Heart right ventricle (tissue), 16 donors: ENCODE results near the gene RIN3. TPM values are rescaled to one million over a fixed set of nuclear protein-coding genes. Genes with fewer than 3 reads are reported as not detected.

Experiments
- ATAC-seq, 8 donors: fragments of 200-7000 bp; cut with Tn5 transposase; one replicate each; pipeline ENCODE4 v1.9.1; 2020; ENCODE audit warnings: mild to moderate bottlenecking in 8 of 8, moderate library complexity in 8 of 8, moderate number of reproducible peaks in 1 of 8
- DNase-seq, 2 donors: peaks; one replicate each; pipeline ENCODE4 v3.0.0-alpha.2; 2020
- H3K27ac ChIP-seq, 10 donors: fragments of 200-600 bp; sonication (generic) in 2 of 10; one replicate each; pipeline versions ENCODE4 v1.5.0 to v1.8.0; 2020 to 2022; ENCODE audit warnings: mild to moderate bottlenecking in 3 of 10
- H3K27me3 ChIP-seq, 7 donors: fragments of 200-600 bp; one replicate each; pipeline ENCODE4 v1.8.0; 2021 to 2022; ENCODE audit warnings: mild to moderate bottlenecking in 2 of 7
- H3K36me3 ChIP-seq, 9 donors: fragments of 200-600 bp; sonication (generic) in 1 of 9; one replicate each; pipeline versions ENCODE4 v1.5.0 to v1.8.0; 2020 to 2022; ENCODE audit warnings: mild to moderate bottlenecking in 2 of 9
- H3K4me1 ChIP-seq, 9 donors: fragments of 200-600 bp; sonication (generic) in 1 of 9; one replicate each; pipeline versions ENCODE4 v1.5.0 to v1.8.0; 2020 to 2022; ENCODE audit warnings: mild to moderate bottlenecking in 4 of 9
- H3K4me3 ChIP-seq, 10 donors: fragments of 200-600 bp; sonication (generic) in 2 of 10; one replicate each; pipeline versions ENCODE4 v1.5.0 to v1.8.0; 2020 to 2022; ENCODE audit warnings: mild to moderate bottlenecking in 7 of 10, moderate library complexity in 2 of 10
- H3K9me3 ChIP-seq, 11 donors: fragments of 200-600 bp in 10 of 11; sonication (generic) in 2 of 11; one replicate each; pipeline versions ENCODE4 v1.5.0 to v1.8.0; 2013 to 2022; ENCODE audit warnings: mild to moderate bottlenecking in 2 of 11, control low read depth in 1 of 11, moderate library complexity in 1 of 11
- CTCF ChIP-seq, 9 donors: fragments of 200-600 bp; sonication (generic) in 2 of 9; IDR thresholded peaks; one replicate each; pipeline versions ENCODE4 v1.5.0 to v1.8.0; 2021 to 2022; ENCODE audit warnings: antibody characterized with exemption in 9 of 9, mild to moderate bottlenecking in 5 of 9, moderate library complexity in 1 of 9
- WGBS, 2 donors: extraction: QIAGEN DNeasy Blood & Tissue Kit; methylation state at CpG; one replicate each; pipeline ENCODE4 v1.1.7; 2013; ENCODE audit warnings: inconsistent platforms in 1 of 2; 5-methylcytosine and 5-hydroxymethylcytosine counted together
- intact Hi-C, 10 donors: fragments of 100-400 bp; cut with DNase I; formaldehyde crosslinking; loops; one replicate each; pipeline versions ENCODE4 v1.11.1 to v1.14.2; 2022
- polyA plus RNA-seq, 2 donors: library from polyadenylated mRNA; stranded (reverse); fragments of 200-250 nt; gene quantifications; one replicate each; pipeline ENCODE4 v1.2.3, GENCODE V29; 2013
- total RNA-seq, 10 donors: library from RNA; stranded (reverse); fragmentation: NEBNext Ultra II Directional in 3 of 10; extraction: Animal tissue kit (Norgen Biotek cat#: 25700) in 3 of 10; gene quantifications; one replicate each; pipeline versions ENCODE4 v1.2.1 to v1.2.4, GENCODE V29; 2021 to 2023
- donor health status: Arrhythmogenic right ventricular cardiomyopathy.
- donor health status: ischemic (EF 13 %, LVEDD 7.1; RV severe dilation, severe dysfunction).
- donor health status: healthy with polysubstance abuse.
- donor health status: DM: no; HTN: yes; CAD: no.
- donor health status: DM: no; HTN: no; CAD: no.
- donor health status: ischemic (EF 25% LVEDD 6.9; RV normal size, moderate dysfunction).
- donor health status: ischemic (EF 25% LVEDD 5.7; RV mildly dilated, moderate dysfunction).
- donor health status: healthy.
- donor health status: DM: yes; HTN: yes; CAD: no.
- donor health status: Ischemic cardiomyopathy.
- donor health status: ischemic (EF 35%, LVEDD 5.7; RV mildly dilated, moderate dysfunction).
- donor health status: nonischemic (EF 11% LVEDD 7.7; RV severe dilation, severe dysfunction).
- donor health status: DM: yes; HTN: yes; CAD: no.
- donor health status: PGD.
- donor health status: ischemic (EF 29% LVEDD 5.4; RV normal size, mild dysfunction).
- donor health status: nonischemic (EF 23%, LVEDD 6.1; RV moderate dilation, normal function).

RIN3 gene
- total and polyA plus RNA-seq, 12 donors: 7.2 to 24.0 (median 12.2) TPM

DNA sequence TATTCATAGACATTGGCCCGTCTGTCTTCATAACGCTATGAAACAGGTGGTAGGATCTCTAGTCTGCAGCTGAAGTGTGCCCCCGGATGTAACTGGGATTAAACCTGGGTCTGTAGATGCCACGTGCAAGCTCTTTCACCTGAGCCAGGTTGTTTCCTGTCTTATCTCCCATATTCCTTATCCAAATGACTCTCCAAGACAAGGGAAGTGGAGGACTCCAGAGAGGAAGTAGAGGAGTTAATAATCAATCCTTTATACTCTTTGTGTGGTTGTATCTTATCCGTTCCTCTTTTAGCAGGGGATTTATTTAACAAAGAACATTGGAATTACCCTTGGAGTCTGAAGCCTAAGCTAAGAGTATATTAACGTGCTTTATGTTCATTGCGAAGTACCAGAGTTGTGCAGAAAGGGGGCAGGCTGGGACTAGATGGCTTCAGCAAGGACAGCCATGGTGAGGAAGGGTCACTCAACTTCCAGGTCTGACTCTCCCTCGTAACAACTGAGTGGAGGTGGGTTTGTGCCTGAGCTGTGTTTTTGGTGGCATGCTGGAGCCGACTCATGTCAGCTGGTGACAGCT is 82.8 kb downstream of the RIN3 start:
- ATAC-seq (no peak), DNase-seq (no peak)
- WGBS, 2 donors: 78 to 79% methylated on average over 9 of the region's 9 CpGs
- TF ChIP-seq CTCF (IDR thresholded peaks at IDR 0.05): no peak
- Histone ChIP-seq H3K27ac (no peak overlapping the region), H3K4me3 (no peak overlapping the region), H3K4me1 (peaks cover 0 to 15% (median 4%) of the 10 kb centered on the region in 9 donors), H3K27me3 (no peaks in the 10 kb centered on the region), H3K36me3 (peaks cover 0 to 10% (median 0%) of the 10 kb centered on the region in 9 donors), H3K9me3 (peaks cover 0 to 18% (median 0%) of the 10 kb centered on the region in 11 donors)
- intact Hi-C loops: loop anchor here in 1 of 10 donors (10.0 kb wide), 1 partner anchor 472 kb away; the partner anchor contains the start of genes CPSF2 and NDUFB1

DNA sequence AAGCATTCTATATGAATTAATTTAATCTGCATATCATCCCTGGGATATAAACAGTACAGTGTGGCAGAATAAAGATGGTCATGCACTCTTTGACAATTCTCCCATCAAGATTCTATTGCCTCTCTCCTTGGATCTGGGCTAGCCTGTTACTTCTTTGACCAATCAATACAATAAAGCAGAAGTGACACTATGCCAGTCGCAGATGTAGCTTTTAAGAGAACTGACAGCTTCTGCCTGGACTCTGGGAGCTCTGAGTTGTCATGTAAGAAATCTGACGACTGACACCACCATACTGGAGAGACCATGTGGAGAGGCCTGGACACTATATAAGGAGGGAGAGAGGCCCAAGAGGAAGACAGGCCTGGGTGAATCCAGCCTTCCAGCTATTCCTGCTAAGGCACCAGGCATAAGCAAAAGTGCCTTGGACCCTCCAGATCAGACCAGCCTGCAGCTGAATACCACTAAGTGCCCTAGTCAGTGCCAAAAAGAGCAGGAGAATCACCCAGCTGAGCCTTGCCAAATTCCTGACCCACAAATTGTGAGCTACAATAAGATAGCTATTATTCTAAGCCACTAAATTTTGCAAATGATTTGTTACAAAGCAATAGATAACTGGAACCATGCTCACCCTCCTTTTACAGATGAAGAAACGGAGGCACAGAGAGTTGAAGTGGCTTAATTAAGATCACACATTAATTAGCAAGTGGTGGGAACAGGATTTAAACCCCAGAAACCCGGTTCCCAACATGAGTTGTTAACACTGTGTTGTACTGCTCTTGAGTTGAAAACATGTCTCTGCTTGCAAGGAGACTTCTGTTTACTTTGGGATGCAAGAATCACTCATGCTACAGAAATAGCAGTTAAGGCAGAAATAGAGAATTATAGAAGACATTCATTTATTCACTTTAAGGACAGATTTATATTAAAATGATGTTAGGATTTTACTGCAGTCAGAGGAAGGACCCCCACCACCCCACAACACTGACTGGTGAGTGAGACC is 84.6 kb downstream of the RIN3 start:
- Histone ChIP-seq H3K4me3 (no peak overlapping the region), H3K9me3 (peaks cover 0 to 16% (median 0%) of the 10 kb centered on the region in 11 donors), H3K27me3 (no peaks in the 10 kb centered on the region), H3K36me3 (peaks cover 0 to 10% (median 0%) of the 10 kb centered on the region in 9 donors), H3K27ac (no peak overlapping the region), H3K4me1 (peaks cover 0 to 26% (median 20%) of the 10 kb centered on the region in 9 donors)
- intact Hi-C loops: loop anchor here in 1 of 10 donors (10.0 kb wide), 1 partner anchor 473 kb away; the partner anchor contains the start of genes CPSF2 and NDUFB1
- 84 to 88% methylated on average over 4 of the region's 4 CpGs for WGBS, 2 donors
- no peak for DNase-seq
- ATAC-seq: no peak
- TF ChIP-seq CTCF (IDR thresholded peaks at IDR 0.05): no peak

DNA sequence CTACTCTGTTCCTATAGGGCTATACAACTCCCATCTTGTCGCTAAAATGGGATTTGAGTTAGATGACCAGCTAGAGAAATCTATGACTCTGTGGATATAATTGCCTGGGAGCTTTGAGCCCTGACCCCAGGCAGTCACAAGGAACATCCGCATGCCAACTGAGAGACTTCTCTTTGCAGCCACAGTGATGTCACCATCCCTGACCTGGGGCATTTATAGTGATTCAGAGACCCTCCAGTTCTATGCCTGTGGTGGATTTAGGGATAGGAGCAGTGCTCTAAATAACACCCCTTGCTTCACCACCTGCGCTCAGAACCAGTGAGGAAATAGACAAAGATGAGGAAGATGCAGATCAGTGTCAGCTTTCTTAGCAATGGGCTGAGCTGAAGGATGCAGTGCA is 86.2 kb downstream of the RIN3 start:
- DNase-seq (no peak), ATAC-seq (no peak)
- no peaks in the 10 kb centered on the region for H3K27me3 ChIP-seq
- no peak overlapping the region for H3K27ac ChIP-seq
- no peak overlapping the region for H3K4me3 ChIP-seq
- H3K9me3 ChIP-seq: peaks cover 0 to 11% (median 0%) of the 10 kb centered on the region in 11 donors
- peaks cover 0 to 5% (median 0%) of the 10 kb centered on the region in 9 donors for H3K36me3 ChIP-seq
- no peak for TF ChIP-seq CTCF (IDR thresholded peaks at IDR 0.05)
- 87 to 92% methylated on average over 3 of the region's 3 CpGs for WGBS, 2 donors
- intact Hi-C loops: loop anchor here in 3 of 10 donors (5.0 to 10.0 kb wide), 3 partner anchors 82 to 475 kb away; partner anchors contain the start of genes CPSF2 (in 1 of the 3) and NDUFB1 (in 1 of the 3)
- peaks cover 0 to 35% (median 24%) of the 10 kb centered on the region in 9 donors for H3K4me1 ChIP-seq
